ENCODE measurements around the gene RAB43.

Gene RAB43

GRCh38 chr3:129047553-129047839, 74.1 kb downstream of the RAB43 start:
- Histone ChIP-seq H3K4me3 (replicated peaks; ENCODE audit: low read depth, low read length) (no peak overlapping the region), H3K27me3 (replicated peaks; ENCODE audit: control insufficient read depth, insufficient read depth, low read length) (no peaks in the 10 kb centered on the region; the same call in 1 of the 2 replicates), H3K36me3 (ENCODE audit: control insufficient read depth, insufficient read depth, low read length) (no peaks in the 10 kb centered on the region)
- no peak for DNase-seq (ENCODE audit: extremely low read depth, insufficient read length)
- TF ChIP-seq, protein P1, sequence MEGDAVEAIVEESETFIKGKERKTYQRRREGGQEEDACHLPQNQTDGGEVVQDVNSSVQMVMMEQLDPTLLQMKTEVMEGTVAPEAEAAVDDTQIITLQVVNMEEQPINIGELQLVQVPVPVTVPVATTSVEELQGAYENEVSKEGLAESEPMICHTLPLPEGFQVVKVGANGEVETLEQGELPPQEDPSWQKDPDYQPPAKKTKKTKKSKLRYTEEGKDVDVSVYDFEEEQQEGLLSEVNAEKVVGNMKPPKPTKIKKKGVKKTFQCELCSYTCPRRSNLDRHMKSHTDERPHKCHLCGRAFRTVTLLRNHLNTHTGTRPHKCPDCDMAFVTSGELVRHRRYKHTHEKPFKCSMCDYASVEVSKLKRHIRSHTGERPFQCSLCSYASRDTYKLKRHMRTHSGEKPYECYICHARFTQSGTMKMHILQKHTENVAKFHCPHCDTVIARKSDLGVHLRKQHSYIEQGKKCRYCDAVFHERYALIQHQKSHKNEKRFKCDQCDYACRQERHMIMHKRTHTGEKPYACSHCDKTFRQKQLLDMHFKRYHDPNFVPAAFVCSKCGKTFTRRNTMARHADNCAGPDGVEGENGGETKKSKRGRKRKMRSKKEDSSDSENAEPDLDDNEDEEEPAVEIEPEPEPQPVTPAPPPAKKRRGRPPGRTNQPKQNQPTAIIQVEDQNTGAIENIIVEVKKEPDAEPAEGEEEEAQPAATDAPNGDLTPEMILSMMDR (IDR thresholded peaks at IDR 0.05; ENCODE audit: insufficient read depth, low read length, poor library complexity, severe bottlenecking), result no peak

DNA sequence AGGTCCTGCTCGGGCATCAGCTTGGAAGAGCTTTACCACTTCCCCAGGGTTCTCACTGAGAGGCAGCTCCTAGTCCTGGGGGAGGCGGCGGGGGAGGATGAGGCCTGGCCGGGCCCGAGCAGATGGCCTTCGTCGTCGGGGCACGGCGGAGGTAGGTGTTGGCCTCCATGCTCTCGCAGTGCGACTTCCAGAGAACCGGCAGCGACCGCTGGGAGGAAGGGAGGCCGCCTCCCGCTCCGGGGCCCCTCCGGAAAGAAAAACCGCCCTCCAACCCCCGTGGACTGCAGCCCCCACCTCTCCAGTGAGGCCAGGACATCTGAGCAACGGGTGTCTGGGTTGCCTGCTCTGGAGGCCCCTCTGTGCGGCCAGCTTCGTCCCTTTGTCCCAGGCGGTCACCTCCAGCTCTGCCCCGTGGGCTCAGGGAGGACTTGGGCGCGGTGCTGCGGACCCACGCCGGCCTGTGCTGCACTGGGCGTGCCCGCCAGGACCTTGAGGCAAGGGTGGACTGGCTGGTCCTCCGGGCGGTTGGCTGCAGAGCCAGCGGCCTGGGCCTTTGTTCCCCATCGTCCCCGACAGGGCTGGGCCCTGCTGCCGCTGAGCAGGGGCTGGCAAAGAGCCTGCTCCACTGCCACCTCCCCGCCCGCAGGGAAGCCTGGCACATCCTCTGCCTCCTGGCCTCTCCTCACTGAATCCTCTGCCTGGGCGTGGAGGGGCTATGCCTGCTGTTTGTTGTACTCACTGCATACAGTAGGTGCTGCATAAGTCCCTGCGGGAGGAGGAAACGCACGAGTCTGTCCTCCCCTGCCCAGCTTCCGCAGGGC, 74.7 kb downstream of the RAB43 start:
- Histone ChIP-seq H3K36me3 (ENCODE audit: control insufficient read depth, insufficient read depth, low read length) (no peaks in the 10 kb centered on the region), H3K27me3 (replicated peaks; ENCODE audit: control insufficient read depth, insufficient read depth, low read length) (no peaks in the 10 kb centered on the region; the same call in 1 of the 2 replicates), H3K4me3 (replicated peaks; ENCODE audit: low read depth, low read length) (no peak overlapping the region)
- DNase-seq (ENCODE audit: extremely low read depth, insufficient read length), result no peak
- TF ChIP-seq, protein P1 (IDR thresholded peaks at IDR 0.05; ENCODE audit: insufficient read depth, low read length, poor library complexity, severe bottlenecking), result no peak

GRCh38 chr3:129046037-129046731, 75.4 kb downstream of the RAB43 start:
- TF ChIP-seq, protein P1 (IDR thresholded peaks at IDR 0.05; ENCODE audit: insufficient read depth, low read length, poor library complexity, severe bottlenecking), result no peak
- H3K36me3 ChIP-seq (ENCODE audit: control insufficient read depth, insufficient read depth, low read length), result no peaks in the 10 kb centered on the region
- DNase-seq (ENCODE audit: extremely low read depth, insufficient read length), result no peak
- no peak overlapping the region for H3K4me3 ChIP-seq (replicated peaks; ENCODE audit: low read depth, low read length)
- H3K27me3 ChIP-seq (replicated peaks; ENCODE audit: control insufficient read depth, insufficient read depth, low read length), result no peaks in the 10 kb centered on the region; the same call in 1 of the 2 replicates

- TF ChIP-seq, protein P1 (IDR thresholded peaks at IDR 0.05; ENCODE audit: insufficient read depth, low read length, poor library complexity, severe bottlenecking), result peak; percentile 11
- no peak for DNase-seq (ENCODE audit: extremely low read depth, insufficient read length)
- Histone ChIP-seq H3K27me3 (replicated peaks; ENCODE audit: control insufficient read depth, insufficient read depth, low read length) (no peaks in the 10 kb centered on the region; the same call in 1 of the 2 replicates), H3K4me3 (replicated peaks; ENCODE audit: low read depth, low read length) (no peak overlapping the region), H3K36me3 (ENCODE audit: control insufficient read depth, insufficient read depth, low read length) (no peaks in the 10 kb centered on the region)
Measured at GRCh38 chr3:129045675-129046036, 75.9 kb downstream of the RAB43 start.

GRCh38 chr3:129040579-129041300, 80.9 kb downstream of the RAB43 start:
- DNase-seq (ENCODE audit: extremely low read depth, insufficient read length), result no peak
- H3K27me3 ChIP-seq (replicated peaks; ENCODE audit: control insufficient read depth, insufficient read depth, low read length), result no peaks in the 10 kb centered on the region; the same call in 1 of the 2 replicates
- TF ChIP-seq, protein P1 (IDR thresholded peaks at IDR 0.05; ENCODE audit: insufficient read depth, low read length, poor library complexity, severe bottlenecking), result no peak
- H3K36me3 ChIP-seq (ENCODE audit: control insufficient read depth, insufficient read depth, low read length), result no peaks in the 10 kb centered on the region
- H3K4me3 ChIP-seq (replicated peaks; ENCODE audit: low read depth, low read length), result no peak overlapping the region

Measured in GM06990 (cell line).